Esophagus (tissue), 2 donors: ENCODE data around the gene TLNRD1. TPM values are rescaled to one million over a fixed set of nuclear protein-coding genes. Genes with fewer than 3 reads are reported as not detected.
A peak's percentile ranks its signal among the peaks of the same experiment; 100 is the strongest.

Experiments
- H3K27ac ChIP-seq, 2 donors: one replicate each; pipeline ENCODE4 v1.5.1; 2013; ENCODE audit warnings: low read depth in 2 of 2, mild to moderate bottlenecking in 2 of 2, inconsistent platforms in 1 of 2, low read length in 1 of 2, moderate library complexity in 1 of 2
- H3K27me3 ChIP-seq, 2 donors: one replicate each; pipeline ENCODE4 v1.6.1; 2013; ENCODE audit warnings: low read length in 2 of 2, control low read depth in 1 of 2, mild to moderate bottlenecking in 1 of 2; ENCODE audit not compliant: insufficient read depth in 2 of 2, control insufficient read depth in 1 of 2
- H3K36me3 ChIP-seq, 2 donors: one replicate each; pipeline ENCODE4 v1.6.1; 2013; ENCODE audit warnings: low read length in 1 of 2; ENCODE audit not compliant: control insufficient read depth in 2 of 2, insufficient read depth in 2 of 2
- H3K4me1 ChIP-seq, 2 donors: one replicate each; pipeline ENCODE4 v1.6.1; 2013; ENCODE audit warnings: low read length in 1 of 2; ENCODE audit not compliant: control insufficient read depth in 2 of 2, insufficient read depth in 2 of 2
- H3K4me3 ChIP-seq, 2 donors: one replicate each; pipeline ENCODE4 v1.5.1; 2013; ENCODE audit warnings: low read length in 2 of 2, mild to moderate bottlenecking in 2 of 2, low read depth in 1 of 2, moderate library complexity in 1 of 2
- H3K9me3 ChIP-seq, 2 donors: one replicate each; pipeline ENCODE4 v1.6.1; 2013; ENCODE audit warnings: mild to moderate bottlenecking in 2 of 2, low read depth in 1 of 2, low read length in 1 of 2, moderate library complexity in 1 of 2; ENCODE audit not compliant: control insufficient read depth in 2 of 2, insufficient read depth in 1 of 2
- WGBS, 2 donors: extraction: QIAGEN DNeasy Blood & Tissue Kit; methylation state at CpG; one replicate each; pipeline ENCODE4 v1.1.7; 2013; 5-methylcytosine and 5-hydroxymethylcytosine counted together
- polyA plus RNA-seq, 2 donors: library from polyadenylated mRNA; stranded (reverse); fragments of 200-250 nt; gene quantifications; one replicate each; pipeline ENCODE4 v1.2.3, GENCODE V29; 2013
- donor health status: healthy with polysubstance abuse.
- donor health status: Bipolar disorder and iron deficiency.

Gene TLNRD1
- polyA plus RNA-seq, 2 donors = 5.6 to 5.9 TPM

GRCh38 chr15:81031203-81031602 is 30.5 kb downstream of the TLNRD1 start:
- H3K36me3 ChIP-seq = no peaks in the 10 kb centered on the region
- H3K27me3 ChIP-seq = no peaks in the 10 kb centered on the region
- H3K4me1 ChIP-seq = peaks cover 0 to 2% of the 10 kb centered on the region in 2 donors
- H3K4me3 ChIP-seq = no peak overlapping the region
- H3K9me3 ChIP-seq = peaks cover 0 to 3% of the 10 kb centered on the region in 2 donors
- WGBS, 2 donors = 85 to 93% methylated on average over 4 of the region's 4 CpGs
- no peak overlapping the region for H3K27ac ChIP-seq

GRCh38 chr15:81032355-81032754 is 31.6 kb downstream of the TLNRD1 start:
- H3K9me3 ChIP-seq = peaks cover 0 to 3% of the 10 kb centered on the region in 2 donors
- H3K36me3 ChIP-seq = no peaks in the 10 kb centered on the region
- H3K4me3 ChIP-seq = no peak overlapping the region
- 52 to 60% methylated on average over 4 of the region's 4 CpGs for WGBS, 2 donors
- H3K27me3 ChIP-seq = no peaks in the 10 kb centered on the region
- no peak overlapping the region for H3K27ac ChIP-seq
- H3K4me1 ChIP-seq = peaks cover 0 to 2% of the 10 kb centered on the region in 2 donors

GRCh38 chr15:81032818-81033217 is 32.1 kb downstream of the TLNRD1 start:
- no peaks in the 10 kb centered on the region for H3K36me3 ChIP-seq
- H3K27ac ChIP-seq = no peak overlapping the region
- no peak overlapping the region for H3K4me3 ChIP-seq
- H3K27me3 ChIP-seq = no peaks in the 10 kb centered on the region
- 17 to 23% methylated on average over 1 of the region's 1 CpG for WGBS, 2 donors
- H3K4me1 ChIP-seq = peaks cover 0 to 2% of the 10 kb centered on the region in 2 donors
- peaks cover 0 to 3% of the 10 kb centered on the region in 2 donors for H3K9me3 ChIP-seq

- 23 to 25% methylated on average over 2 of the region's 2 CpGs for WGBS, 2 donors
- H3K9me3 ChIP-seq = peaks cover 0 to 3% of the 10 kb centered on the region in 2 donors
- H3K4me1 ChIP-seq = peaks cover 0 to 2% of the 10 kb centered on the region in 2 donors
- H3K4me3 ChIP-seq = no peak overlapping the region
- no peaks in the 10 kb centered on the region for H3K36me3 ChIP-seq
- no peaks in the 10 kb centered on the region for H3K27me3 ChIP-seq
- H3K27ac ChIP-seq = no peak overlapping the region
Observed at GRCh38 chr15:81033508-81033907, 32.8 kb downstream of the TLNRD1 start.

GRCh38 chr15:81037952-81038743 is 37.4 kb downstream of the TLNRD1 start:
- no peak overlapping the region for H3K4me3 ChIP-seq
- H3K27ac ChIP-seq = peak overlapping the region in 1 of 2 donors; percentile 24
- peaks cover 0 to 2% of the 10 kb centered on the region in 2 donors for H3K4me1 ChIP-seq
- 87 to 92% methylated on average over 14 of the region's 14 CpGs for WGBS, 2 donors
- no peaks in the 10 kb centered on the region for H3K36me3 ChIP-seq
- no peaks in the 10 kb centered on the region for H3K27me3 ChIP-seq
- no peaks in the 10 kb centered on the region for H3K9me3 ChIP-seq

GRCh38 chr15:81038975-81039607 is 38.4 kb downstream of the TLNRD1 start:
- 27 to 28% methylated on average over 4 of the region's 4 CpGs for WGBS, 2 donors
- H3K27me3 ChIP-seq = no peaks in the 10 kb centered on the region
- peaks cover 0 to 2% of the 10 kb centered on the region in 2 donors for H3K4me1 ChIP-seq
- H3K9me3 ChIP-seq = no peaks in the 10 kb centered on the region
- H3K36me3 ChIP-seq = no peaks in the 10 kb centered on the region
- peak overlapping the region in 1 of 2 donors; percentile 56 for H3K27ac ChIP-seq
- no peak overlapping the region for H3K4me3 ChIP-seq

GRCh38 chr15:81040757-81041156 is 40.0 kb downstream of the TLNRD1 start:
- no peak overlapping the region for H3K4me3 ChIP-seq
- 88 to 97% methylated on average over 6 of the region's 6 CpGs for WGBS, 2 donors
- H3K9me3 ChIP-seq = no peaks in the 10 kb centered on the region
- H3K36me3 ChIP-seq = no peaks in the 10 kb centered on the region
- no peaks in the 10 kb centered on the region for H3K27me3 ChIP-seq
- H3K4me1 ChIP-seq = no peaks in the 10 kb centered on the region
- H3K27ac ChIP-seq = no peak overlapping the region

GRCh38 chr15:81043281-81043934 is 42.7 kb downstream of the TLNRD1 start:
- WGBS, 2 donors = 81 to 87% methylated on average over 2 of the region's 2 CpGs
- Histone ChIP-seq H3K27me3 (no peaks in the 10 kb centered on the region), H3K27ac (no peak overlapping the region), H3K4me1 (no peaks in the 10 kb centered on the region), H3K36me3 (no peaks in the 10 kb centered on the region), H3K4me3 (no peak overlapping the region), H3K9me3 (no peaks in the 10 kb centered on the region)

- no peak overlapping the region for H3K4me3 ChIP-seq
- H3K36me3 ChIP-seq = no peaks in the 10 kb centered on the region
- H3K27me3 ChIP-seq = no peaks in the 10 kb centered on the region
- H3K9me3 ChIP-seq = no peaks in the 10 kb centered on the region
- 86 to 89% methylated on average over 6 of the region's 6 CpGs for WGBS, 2 donors
- no peaks in the 10 kb centered on the region for H3K4me1 ChIP-seq
- H3K27ac ChIP-seq = no peak overlapping the region
Observed at GRCh38 chr15:81043935-81044575, 43.3 kb downstream of the TLNRD1 start.
